ENCODE measurements around the gene NUP153.

DNA sequence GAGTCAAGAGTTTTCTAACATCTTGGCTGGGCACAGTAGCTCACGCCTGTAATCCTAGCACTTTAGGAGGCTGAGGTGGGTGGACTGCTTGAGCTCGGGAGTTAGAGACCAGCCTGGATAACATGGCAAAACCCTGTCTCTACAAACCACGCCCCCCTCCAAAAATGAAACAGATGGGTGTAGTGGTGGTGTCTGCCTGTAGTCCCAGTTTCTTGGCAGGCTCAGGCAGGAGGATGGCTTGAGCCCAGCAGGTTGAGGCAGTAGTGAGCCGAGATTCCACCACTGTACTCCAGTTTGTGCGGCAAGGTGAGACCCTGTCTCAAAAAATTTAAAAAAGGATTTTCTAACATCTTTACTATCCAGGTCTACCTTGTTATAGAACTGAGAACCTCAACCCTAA lies 84.6 kb downstream of the NUP153 start:
- TF ChIP-seq, protein P1, sequence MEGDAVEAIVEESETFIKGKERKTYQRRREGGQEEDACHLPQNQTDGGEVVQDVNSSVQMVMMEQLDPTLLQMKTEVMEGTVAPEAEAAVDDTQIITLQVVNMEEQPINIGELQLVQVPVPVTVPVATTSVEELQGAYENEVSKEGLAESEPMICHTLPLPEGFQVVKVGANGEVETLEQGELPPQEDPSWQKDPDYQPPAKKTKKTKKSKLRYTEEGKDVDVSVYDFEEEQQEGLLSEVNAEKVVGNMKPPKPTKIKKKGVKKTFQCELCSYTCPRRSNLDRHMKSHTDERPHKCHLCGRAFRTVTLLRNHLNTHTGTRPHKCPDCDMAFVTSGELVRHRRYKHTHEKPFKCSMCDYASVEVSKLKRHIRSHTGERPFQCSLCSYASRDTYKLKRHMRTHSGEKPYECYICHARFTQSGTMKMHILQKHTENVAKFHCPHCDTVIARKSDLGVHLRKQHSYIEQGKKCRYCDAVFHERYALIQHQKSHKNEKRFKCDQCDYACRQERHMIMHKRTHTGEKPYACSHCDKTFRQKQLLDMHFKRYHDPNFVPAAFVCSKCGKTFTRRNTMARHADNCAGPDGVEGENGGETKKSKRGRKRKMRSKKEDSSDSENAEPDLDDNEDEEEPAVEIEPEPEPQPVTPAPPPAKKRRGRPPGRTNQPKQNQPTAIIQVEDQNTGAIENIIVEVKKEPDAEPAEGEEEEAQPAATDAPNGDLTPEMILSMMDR (conservative IDR thresholded peaks at IDR 0.05 in 1 of 2, IDR thresholded peaks at IDR 0.05 in 1 of 2; ENCODE audit: low read depth in 1 of 2, low read length in 2 of 2), result no peak
- TF ChIP-seq EZH2 (IDR thresholded peaks at IDR 0.05; ENCODE audit: low read length, missing control alignments), result no peak
